GM21576 (cell line): ENCODE measurements around the gene MTERF4.

Experiments
- ATAC-seq: cut with Tn5 transposase; IDR thresholded peaks from one replicate; pipeline ENCODE4 v1.9.1; 2021; ENCODE audit warnings: mild to moderate bottlenecking, moderate library complexity; ENCODE audit not compliant: unreplicated experiment

Gene MTERF4

GRCh38 chr2:241134711-241135110 is 32.6 kb upstream of the MTERF4 start:
- no peak for ATAC-seq

GRCh38 chr2:241133436-241133820 is 31.3 kb upstream of the MTERF4 start:
- ATAC-seq: no peak

- no peak for ATAC-seq
Measured at GRCh38 chr2:241132538-241133435, 30.7 kb upstream of the MTERF4 start.

- no peak for ATAC-seq
Measured at GRCh38 chr2:241131531-241131930, 29.4 kb upstream of the MTERF4 start.

GRCh38 chr2:241130316-241130715 is 28.2 kb upstream of the MTERF4 start:
- ATAC-seq: no peak

- no peak for ATAC-seq
Measured at GRCh38 chr2:241129086-241129871, 27.2 kb upstream of the MTERF4 start.

- no peak for ATAC-seq
Measured at GRCh38 chr2:241128266-241128665, 26.2 kb upstream of the MTERF4 start.

GRCh38 chr2:241126771-241127202 is 24.7 kb upstream of the MTERF4 start:
- no peak for ATAC-seq

- no peak for ATAC-seq
Measured at GRCh38 chr2:241126201-241126611, 24.1 kb upstream of the MTERF4 start.

GRCh38 chr2:241125626-241126025 is 23.5 kb upstream of the MTERF4 start:
- ATAC-seq: no peak

- no peak for ATAC-seq
Measured at GRCh38 chr2:241123816-241124536, 21.9 kb upstream of the MTERF4 start.

- no peak for ATAC-seq
Measured at GRCh38 chr2:241122376-241123002, 20.4 kb upstream of the MTERF4 start.

GRCh38 chr2:241121008-241121407 is 18.9 kb upstream of the MTERF4 start:
- no peak for ATAC-seq

GRCh38 chr2:241120440-241120839 is 18.4 kb upstream of the MTERF4 start:
- no peak for ATAC-seq

- ATAC-seq: no peak
Measured at GRCh38 chr2:241118737-241119505, 16.8 kb upstream of the MTERF4 start.

GRCh38 chr2:241116606-241117560 is 14.8 kb upstream of the MTERF4 start:
- no peak for ATAC-seq

GRCh38 chr2:241115361-241115760 is 13.3 kb upstream of the MTERF4 start:
- no peak for ATAC-seq

GRCh38 chr2:241114836-241115235 is 12.7 kb upstream of the MTERF4 start:
- ATAC-seq: no peak

GRCh38 chr2:241112592-241112991 is 10.5 kb upstream of the MTERF4 start:
- ATAC-seq: no peak
